ENCODE measurements around the gene GYG2. TPM values are rescaled to one million over a fixed set of nuclear protein-coding genes. Genes with fewer than 3 reads are reported as not detected.

The GYG2 gene
- total and polyA plus RNA-seq, 8 donors = 1.5 to 15.3 (median 13.9) TPM

DNA sequence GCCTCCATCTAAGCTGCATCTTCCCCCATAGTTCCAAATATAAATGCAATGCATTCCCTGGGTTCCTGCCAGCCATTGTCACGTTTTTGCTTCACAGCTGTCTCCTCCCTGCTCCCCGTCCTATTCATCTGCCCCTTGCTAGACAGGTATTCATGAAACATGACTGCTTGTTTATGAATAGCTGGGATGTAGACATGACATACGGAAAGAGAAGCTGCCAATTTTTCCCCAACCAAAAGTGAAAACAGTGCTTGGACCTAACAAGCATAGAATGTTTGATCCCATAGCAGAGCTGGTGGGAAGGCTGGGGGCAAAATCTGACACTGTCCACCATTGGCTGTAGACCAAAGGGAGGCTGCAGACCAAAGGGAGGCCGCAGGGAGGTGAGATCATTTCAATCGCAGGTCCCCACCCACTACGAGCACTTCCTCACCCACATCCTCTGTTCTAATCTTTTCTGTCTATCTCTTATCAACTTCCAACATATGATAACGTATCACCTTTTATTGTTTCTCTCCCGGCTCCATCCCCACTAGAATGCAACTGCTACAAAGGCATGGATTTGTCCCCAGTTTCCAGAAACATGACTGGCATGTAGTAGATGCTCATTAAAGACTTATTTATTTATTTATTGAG is 8.5 kb upstream of the GYG2 start:
- H3K9me3 ChIP-seq = no peaks in the 10 kb centered on the region
- no peak overlapping the region for H3K27ac ChIP-seq
- H3K4me3 ChIP-seq = no peak overlapping the region
- DNase-seq (no peak), ATAC-seq (no peak)
- H3K4me1 ChIP-seq = no peaks in the 10 kb centered on the region
- intact Hi-C loops (cut with DNase I) = no loop called here
- H3K27me3 ChIP-seq = no peaks in the 10 kb centered on the region
- H3K36me3 ChIP-seq = no peaks in the 10 kb centered on the region
- no peak for TF ChIP-seq CTCF (IDR thresholded peaks at IDR 0.05)

DNA sequence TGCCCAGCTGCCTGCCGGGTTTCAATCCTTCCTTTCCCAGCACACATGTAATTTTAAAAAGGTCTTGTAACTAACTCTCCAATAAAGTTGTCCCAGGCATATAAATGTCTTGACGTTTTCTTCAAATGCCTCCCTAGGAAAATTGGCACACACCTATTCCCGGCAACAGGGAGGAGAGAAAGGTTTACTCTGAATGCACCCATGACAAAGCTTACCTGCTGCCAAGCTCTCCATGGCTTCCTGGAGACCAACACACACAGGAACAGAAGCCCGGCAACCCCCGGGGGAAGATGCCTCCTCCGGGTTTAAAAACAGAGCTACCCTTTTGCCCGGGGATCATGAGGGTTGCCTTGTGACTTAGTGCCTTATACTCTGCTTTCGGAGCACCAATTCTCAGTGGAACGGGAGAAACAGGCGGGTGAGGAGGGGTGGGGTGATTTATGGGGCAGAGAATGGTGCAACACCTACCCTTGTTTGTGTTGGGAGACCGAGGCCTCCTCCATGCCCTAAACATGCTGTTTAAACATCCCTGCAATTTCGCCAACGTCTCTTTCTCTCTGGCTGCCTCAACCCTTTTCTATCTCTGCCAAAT is 4.8 kb upstream of the GYG2 start:
- Histone ChIP-seq H3K4me1 (no peaks in the 10 kb centered on the region), H3K9me3 (no peaks in the 10 kb centered on the region), H3K36me3 (no peaks in the 10 kb centered on the region), H3K27me3 (peaks cover 10 to 11% of the 10 kb centered on the region in 2 donors), H3K27ac (no peak overlapping the region), H3K4me3 (no peak overlapping the region)
- no peak for ATAC-seq
- intact Hi-C loops (cut with DNase I) = no loop called here
- TF ChIP-seq CTCF (IDR thresholded peaks at IDR 0.05) = no peak
- DNase-seq = no peak

GRCh38 chrX:2824886-2825285 is 3.8 kb upstream of the GYG2 start:
- no peak overlapping the region for H3K4me3 ChIP-seq
- no peak for TF ChIP-seq CTCF (IDR thresholded peaks at IDR 0.05)
- no peaks in the 10 kb centered on the region for H3K36me3 ChIP-seq
- no peak for ATAC-seq
- intact Hi-C loops (cut with DNase I) = no loop called here
- no peak overlapping the region for H3K27ac ChIP-seq
- DNase-seq = no peak
- no peaks in the 10 kb centered on the region for H3K9me3 ChIP-seq
- H3K27me3 ChIP-seq = peaks cover 11 to 20% of the 10 kb centered on the region in 2 donors
- H3K4me1 ChIP-seq = no peaks in the 10 kb centered on the region

DNA sequence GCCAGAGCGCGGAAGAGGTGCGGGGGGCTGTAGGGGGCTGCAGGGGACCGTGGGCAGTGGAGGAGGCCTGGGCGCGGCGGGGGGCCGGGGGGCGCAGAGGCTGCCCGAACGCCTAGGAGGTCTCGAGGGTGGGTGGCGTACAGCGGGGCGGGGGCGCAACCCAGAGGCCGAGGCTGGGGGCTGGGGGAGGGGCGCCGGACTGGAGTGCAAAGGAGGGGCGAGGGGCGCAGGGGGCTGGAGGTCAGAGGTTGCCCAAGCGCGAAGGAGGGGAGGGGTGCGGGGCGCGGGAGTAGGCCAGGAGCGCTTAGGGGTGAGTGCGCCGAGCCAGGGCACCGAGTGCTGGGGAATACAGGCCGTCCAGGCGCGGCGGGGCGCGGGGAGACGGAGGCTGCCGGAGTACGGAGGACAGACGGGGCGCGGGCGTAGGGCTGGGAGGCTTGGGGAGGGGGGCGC is 255 bp downstream of the GYG2 start:
- Histone ChIP-seq H3K36me3 (no peaks in the 10 kb centered on the region), H3K4me1 (no peaks in the 10 kb centered on the region), H3K9me3 (no peaks in the 10 kb centered on the region), H3K4me3 (peak overlapping the region; percentile 9 to 24), H3K27ac (no peak overlapping the region), H3K27me3 (peaks cover 11 to 33% of the 10 kb centered on the region in 2 donors)
- intact Hi-C loops (cut with DNase I) = no loop called here
- DNase-seq (peak in 1 of 4 donors; percentile 49), ATAC-seq (peak; percentile 62)
- TF ChIP-seq CTCF (IDR thresholded peaks at IDR 0.05) = no peak

GRCh38 chrX:2829469-2830246 is 928 bp downstream of the GYG2 start:
- DNase-seq (no peak), ATAC-seq (no peak)
- Histone ChIP-seq H3K9me3 (no peaks in the 10 kb centered on the region), H3K4me3 (peak overlapping the region in 1 of 2 donors; percentile 24), H3K4me1 (no peaks in the 10 kb centered on the region), H3K27ac (no peak overlapping the region), H3K27me3 (peaks cover 11 to 33% of the 10 kb centered on the region in 2 donors), H3K36me3 (no peaks in the 10 kb centered on the region)
- TF ChIP-seq CTCF (IDR thresholded peaks at IDR 0.05) = no peak
- intact Hi-C loops (cut with DNase I) = no loop called here

Measured in left lung (tissue), 10 donors.